GM06990 (cell line): Measurements from ENCODE around the gene FHAD1.

Experiments used
- DNase-seq: peaks from one replicate; pipeline ENCODE4 v3.0.0-alpha.2; 2011; ENCODE audit not compliant: insufficient read length; ENCODE audit errors: extremely low read depth
- H3K27me3 ChIP-seq: replicated peaks from 2 replicates; pipeline ENCODE4 v1.6.0; 2011; ENCODE audit warnings: low read length; ENCODE audit not compliant: control insufficient read depth, insufficient read depth
- H3K36me3 ChIP-seq: 2 replicates; pipeline ENCODE4 v1.5.1; 2011; ENCODE audit warnings: low read length; ENCODE audit not compliant: control insufficient read depth, insufficient read depth
- H3K4me3 ChIP-seq: replicated peaks from 2 replicates; pipeline ENCODE4 v1.5.1; 2011; ENCODE audit warnings: low read depth, mild to moderate bottlenecking, control low read depth, low read length
- CTCF ChIP-seq: IDR thresholded peaks from 2 replicates; pipeline ENCODE4 v1.5.1; 2011; ENCODE audit warnings: low read length, control low read depth, mild to moderate bottlenecking, inconsistent platforms; ENCODE audit not compliant: insufficient read depth, poor library complexity, severe bottlenecking

Gene FHAD1

GRCh38 chr1:15210651-15211375 lies 36.2 kb upstream of the FHAD1 start:
- H3K27me3 ChIP-seq = peaks cover 1% of the 10 kb centered on the region
- no peak overlapping the region for H3K4me3 ChIP-seq
- no peak for DNase-seq
- no peak for TF ChIP-seq CTCF
- no peaks in the 10 kb centered on the region for H3K36me3 ChIP-seq

- TF ChIP-seq CTCF = no peak
Measured at GRCh38 chr1:15211424-15211823, 35.6 kb upstream of the FHAD1 start.

GRCh38 chr1:15212216-15212953 lies 34.6 kb upstream of the FHAD1 start:
- Histone ChIP-seq H3K4me3 (no peak overlapping the region), H3K36me3 (no peaks in the 10 kb centered on the region), H3K27me3 (no peaks in the 10 kb centered on the region; the same call in 1 of the 2 replicates)
- DNase-seq = no peak
- no peak for TF ChIP-seq CTCF

More at GRCh38 chr1:15211424-15211823, 35.6 kb upstream of the FHAD1 start:
- H3K36me3 ChIP-seq = no peaks in the 10 kb centered on the region
- H3K4me3 ChIP-seq = no peak overlapping the region
- H3K27me3 ChIP-seq = no peaks in the 10 kb centered on the region; the same call in 1 of the 2 replicates
- DNase-seq = no peak

- H3K27me3 ChIP-seq = no peaks in the 10 kb centered on the region; the same call in 1 of the 2 replicates
- TF ChIP-seq CTCF = no peak
- DNase-seq = no peak
Measured at GRCh38 chr1:15212954-15213291, 34.1 kb upstream of the FHAD1 start.

GRCh38 chr1:15213341-15213821 lies 33.6 kb upstream of the FHAD1 start:
- Histone ChIP-seq H3K27me3 (no peaks in the 10 kb centered on the region), H3K4me3 (no peak overlapping the region), H3K36me3 (no peaks in the 10 kb centered on the region)
- TF ChIP-seq CTCF = no peak
- no peak for DNase-seq

More at GRCh38 chr1:15212954-15213291, 34.1 kb upstream of the FHAD1 start:
- Histone ChIP-seq H3K36me3 (no peaks in the 10 kb centered on the region), H3K4me3 (no peak overlapping the region)
